Pancreas (tissue), 10 donors: ENCODE measurements around the gene PLEKHA4. TPM values are rescaled to one million over a fixed set of nuclear protein-coding genes. Genes with fewer than 3 reads are reported as not detected.

Experiments used
- ATAC-seq, 4 donors: fragments of 200-7000 bp; cut with Tn5 transposase; one replicate each; pipeline versions ENCODE4 v1.8.0 to v1.9.1; 2020; ENCODE audit warnings: mild to moderate bottlenecking in 4 of 4, moderate library complexity in 4 of 4
- DNase-seq, 6 donors: peaks; one replicate each; pipeline ENCODE4 v3.0.0-alpha.2; 2020
- FAIRE-seq: peaks from 2 replicates; lab custom pipeline; 2012; peaks lifted over from hg19 to GRCh38; lab: Jason Lieb, UNC
- H3K27ac ChIP-seq, 4 donors: fragments of 200-600 bp; sonication (generic); 1 replicate in 3 of 4; 2 replicates in 1 of 4; pipeline versions ENCODE4 v1.5.0 to v1.8.0; 2020
- H3K27me3 ChIP-seq, 4 donors: fragments of 200-600 bp; one replicate each; pipeline ENCODE4 v1.8.0; 2021
- H3K36me3 ChIP-seq, 3 donors: fragments of 200-600 bp; sonication (generic) in 1 of 3; one replicate each; pipeline versions ENCODE4 v1.5.0 to v1.8.0; 2020 to 2021
- H3K4me1 ChIP-seq, 3 donors: fragments of 200-600 bp; one replicate each; pipeline ENCODE4 v1.8.0; 2021
- H3K4me3 ChIP-seq, 4 donors: fragments of 200-600 bp; sonication (generic) in 2 of 4; one replicate each; pipeline versions ENCODE4 v1.5.0 to v1.8.0; 2020 to 2021
- H3K9me3 ChIP-seq, 4 donors: fragments of 200-600 bp; one replicate each; pipeline ENCODE4 v1.8.0; 2021
- CTCF ChIP-seq, 4 donors: fragments of 200-600 bp; sonication (generic) in 3 of 4; IDR thresholded peaks; one replicate each; pipeline versions ENCODE4 v1.5.0 to v1.8.0; 2021; ENCODE audit warnings: antibody characterized with exemption in 4 of 4
- WGBS, 2 donors: extraction: QIAGEN DNeasy Blood & Tissue Kit; methylation state at CpG; one replicate each; pipeline ENCODE4 v1.1.7; 2013; 5-methylcytosine and 5-hydroxymethylcytosine counted together
- intact Hi-C, 3 donors: fragments of 100-400 bp; cut with DNase I; formaldehyde crosslinking; loops; one replicate each; pipeline versions ENCODE4 v1.11.1 to v1.14.2; 2022
- polyA plus RNA-seq, 2 donors: library from polyadenylated mRNA; stranded (reverse); fragments of 200-250 nt; gene quantifications; one replicate each; pipeline ENCODE4 v1.2.3, GENCODE V29; 2013
- total RNA-seq, 6 donors: library from RNA; stranded (reverse); fragmentation: NEBNext Ultra II Directional in 4 of 6; extraction: Animal tissue kit (Norgen Biotek cat#: 25700) in 4 of 6; gene quantifications; one replicate each; pipeline versions ENCODE4 v1.2.1 to v1.2.4, GENCODE V29; 2021 to 2023
- donor health status: healthy with polysubstance abuse.
- donor health status: DM: no; HTN: no; CAD: no; lungs with moderate emphysema.
- donor health status: DM: no; HTN: no; CAD: no.
- donor health status: control.
- donor health status: control.
- donor health status: Bipolar disorder and iron deficiency.
- donor health status: DM: yes; HTN: yes; CAD: no.
- donor health status: DM: no; HTN: no; CAD: no.
- donor health status: DM: no; HTN: no; CAD: no.
- donor health status: DM: yes; HTN: yes; CAD: no.

The PLEKHA4 gene
- total and polyA plus RNA-seq, 8 donors = 5.9 to 28.3 (median 12.2) TPM

DNA sequence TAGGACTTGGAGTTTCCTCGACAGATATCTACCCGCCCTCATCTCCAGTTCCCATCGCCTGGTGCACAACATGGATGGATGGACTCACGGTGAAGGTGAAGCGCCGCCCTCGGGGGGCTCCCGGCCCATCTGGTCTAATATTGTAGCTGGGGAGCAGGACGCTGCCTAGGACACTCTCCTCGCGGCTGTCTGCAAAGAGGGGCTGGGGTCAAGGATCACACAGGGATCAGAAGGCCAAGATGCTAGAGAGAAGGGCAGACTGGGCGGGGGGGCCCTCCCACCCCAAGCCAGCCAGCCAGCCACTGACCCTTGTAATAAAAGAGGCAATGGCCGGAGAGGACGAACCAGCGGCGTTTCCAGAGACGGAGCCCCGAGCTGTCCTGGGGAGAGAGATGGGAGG is 7.1 kb downstream of the PLEKHA4 start:
- DNase-seq = peak in 1 of 6 donors; percentile 38
- 81 to 92% methylated on average over 18 of the region's 18 CpGs for WGBS, 2 donors
- Histone ChIP-seq H3K4me3 (no peak overlapping the region), H3K36me3 (no peaks in the 10 kb centered on the region), H3K4me1 (no peaks in the 10 kb centered on the region), H3K27me3 (no peaks in the 10 kb centered on the region), H3K9me3 (no peaks in the 10 kb centered on the region), H3K27ac (no peak overlapping the region)
- no peak for ATAC-seq
- intact Hi-C loops = no loop called here
- no peak for FAIRE-seq
- no peak for TF ChIP-seq CTCF (IDR thresholded peaks at IDR 0.05)

- Histone ChIP-seq H3K4me3 (peak overlapping the region in 3 of 4 donors; percentile 20 to 40 (median 38)), H3K36me3 (no peaks in the 10 kb centered on the region), H3K27ac (peak overlapping the region; percentile 49 to 83 (median 72)), H3K27me3 (no peaks in the 10 kb centered on the region), H3K9me3 (no peaks in the 10 kb centered on the region), H3K4me1 (no peaks in the 10 kb centered on the region)
- ATAC-seq = peak; percentile 82 to 88 (median 87)
- FAIRE-seq = no peak
- no peak for TF ChIP-seq CTCF (IDR thresholded peaks at IDR 0.05)
- peak; percentile 73 to 94 (median 92) for DNase-seq
- intact Hi-C loops = no loop called here
- WGBS, 2 donors = 48 to 60% methylated on average over 30 of the region's 30 CpGs
Observed at GRCh38 chr19:48859711-48860572, 8.5 kb downstream of the PLEKHA4 start.

GRCh38 chr19:48858984-48859710 is 9.3 kb downstream of the PLEKHA4 start:
- no peak for FAIRE-seq
- ATAC-seq = peak; percentile 78 to 86 (median 82)
- peak overlapping the region; percentile 17 to 83 (median 52) for H3K27ac ChIP-seq
- H3K27me3 ChIP-seq = no peaks in the 10 kb centered on the region
- intact Hi-C loops = no loop called here
- 28 to 38% methylated on average over 33 to 34 of the region's 34 CpGs for WGBS, 2 donors
- TF ChIP-seq CTCF (IDR thresholded peaks at IDR 0.05) = no peak
- no peaks in the 10 kb centered on the region for H3K4me1 ChIP-seq
- DNase-seq = peak; percentile 68 to 88 (median 80)
- H3K4me3 ChIP-seq = peak overlapping the region in 3 of 4 donors; percentile 10 to 40 (median 35)
- no peaks in the 10 kb centered on the region for H3K9me3 ChIP-seq
- H3K36me3 ChIP-seq = no peaks in the 10 kb centered on the region

DNA sequence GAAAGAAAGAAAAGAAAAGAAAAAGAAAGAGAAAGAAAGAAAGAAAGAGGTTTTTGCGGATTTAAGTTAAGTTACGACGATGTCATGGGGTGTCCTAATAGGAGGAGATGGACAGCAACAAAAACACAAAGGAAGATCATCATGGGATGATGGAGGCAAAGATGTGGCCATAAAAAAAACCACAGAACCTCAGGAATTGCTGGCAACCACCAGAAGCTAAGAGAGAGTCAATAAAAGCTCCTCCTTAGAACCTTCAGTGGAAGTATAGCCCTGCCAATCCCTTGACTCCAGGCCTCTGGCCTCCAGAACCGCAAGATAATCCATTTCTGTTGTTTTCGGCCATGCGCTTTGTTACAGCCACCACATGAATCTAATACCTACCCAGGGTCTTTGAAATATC is 11.5 kb downstream of the PLEKHA4 start:
- WGBS, 2 donors = 95 to 96% methylated on average over 6 of the region's 6 CpGs
- FAIRE-seq (no peak), ATAC-seq (no peak), DNase-seq (no peak)
- H3K27me3 ChIP-seq = no peaks in the 10 kb centered on the region
- no peak for TF ChIP-seq CTCF (IDR thresholded peaks at IDR 0.05)
- no peak overlapping the region for H3K27ac ChIP-seq
- no peak overlapping the region for H3K4me3 ChIP-seq
- H3K4me1 ChIP-seq = no peaks in the 10 kb centered on the region
- H3K36me3 ChIP-seq = no peaks in the 10 kb centered on the region
- H3K9me3 ChIP-seq = no peaks in the 10 kb centered on the region
- intact Hi-C loops = no loop called here
